ENCODE measurements around the gene SNX1.
"Not testable (repeated sequence)": the region's sequence is repeated elsewhere in the genome, so short reads cannot be mapped to it uniquely, and the experiment has no call there.

Gene SNX1

DNA sequence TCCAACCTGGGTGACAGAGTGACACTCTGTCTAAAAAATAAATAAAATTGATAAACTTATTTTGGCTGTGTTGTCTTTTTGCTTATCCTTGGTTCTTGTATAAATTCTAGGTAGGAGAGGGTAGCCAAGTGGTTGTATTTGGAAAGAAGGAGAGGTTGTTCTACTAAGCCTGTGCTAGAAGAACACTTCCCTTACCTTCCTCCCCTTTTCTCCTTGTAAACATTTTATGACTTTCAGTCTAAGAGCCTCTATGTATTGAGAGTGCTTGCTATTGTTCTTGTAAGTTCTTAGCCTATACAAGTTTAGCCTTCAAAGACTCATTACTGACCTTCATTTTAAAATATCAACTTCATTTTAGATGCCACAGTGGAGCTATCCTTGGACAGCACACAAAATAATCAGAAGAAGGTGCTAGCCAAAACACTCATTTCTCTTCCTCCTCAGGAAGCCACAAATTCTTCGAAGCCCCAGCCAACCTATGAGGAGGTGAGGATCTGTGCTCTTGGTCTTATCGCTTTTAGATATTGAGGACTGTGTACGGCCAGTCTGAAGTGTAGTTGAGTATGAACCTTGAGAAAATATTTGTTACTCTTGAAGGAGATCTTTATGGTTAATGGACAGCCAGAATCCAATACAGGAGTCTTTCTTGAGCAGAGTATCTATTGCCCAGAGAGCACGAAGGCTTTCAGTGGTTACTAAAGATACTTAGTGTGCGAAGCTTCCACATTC is 22.1 kb downstream of the SNX1 start:
- no peak for DNase-seq

DNA sequence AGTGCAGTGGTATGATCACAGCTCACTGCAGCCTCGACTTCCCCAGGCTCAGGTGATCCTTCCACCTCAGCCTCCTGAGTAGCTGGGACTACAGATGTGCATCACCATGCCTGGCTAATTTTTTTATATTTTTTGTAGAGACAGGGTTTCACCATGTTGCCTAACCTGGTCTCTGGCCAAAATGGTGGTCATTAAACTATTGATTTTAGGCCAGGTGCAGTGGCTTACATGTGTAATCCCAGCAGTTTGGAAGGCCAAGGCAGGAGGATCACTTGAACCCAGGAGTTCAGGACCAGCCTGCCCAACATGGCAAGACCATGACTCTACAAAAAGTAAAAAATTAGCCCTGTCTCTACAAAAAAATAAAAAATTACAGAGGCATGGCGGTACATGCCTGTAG is 24.5 kb downstream of the SNX1 start:
- DNase-seq: not testable (repeated sequence)

DNA sequence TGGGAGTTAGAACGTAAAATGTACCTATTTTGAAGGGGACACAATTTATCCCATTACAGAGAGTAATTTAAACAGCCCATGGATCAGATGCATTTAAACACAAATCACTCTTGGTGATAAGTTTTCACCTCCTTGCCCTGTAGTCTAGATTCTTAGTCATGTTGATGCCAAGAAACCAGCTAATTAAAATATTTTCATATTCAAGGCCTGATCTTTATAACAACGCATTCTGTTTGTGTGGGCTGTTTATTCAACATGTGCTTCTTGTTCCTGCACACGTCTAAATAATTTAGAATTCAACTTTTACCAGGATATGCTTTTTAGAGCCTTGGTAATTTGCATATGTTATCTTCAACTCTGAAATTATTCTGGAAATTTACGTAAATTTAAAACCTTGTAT is 25.8 kb downstream of the SNX1 start:
- DNase-seq: no peak

DNA sequence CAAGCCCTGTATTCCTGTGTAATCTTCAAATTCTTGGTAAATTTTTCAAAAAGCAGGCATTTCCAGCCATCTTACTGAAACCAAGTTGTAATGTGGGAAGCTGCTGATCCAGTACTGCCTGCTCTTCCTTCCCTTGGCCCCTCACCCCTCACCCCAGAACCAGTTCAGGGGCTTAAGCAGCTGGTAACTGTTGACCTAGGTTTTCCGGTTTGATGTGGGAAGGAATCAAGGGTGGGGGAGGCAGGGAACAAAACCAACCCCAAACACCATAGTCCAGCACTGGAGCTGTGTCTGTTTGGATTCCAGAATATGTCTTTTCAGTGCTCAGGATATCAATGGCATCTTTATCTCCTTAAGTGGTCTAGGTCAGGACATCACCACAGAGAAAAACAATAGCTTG is 26.7 kb downstream of the SNX1 start:
- DNase-seq: no peak

DNA sequence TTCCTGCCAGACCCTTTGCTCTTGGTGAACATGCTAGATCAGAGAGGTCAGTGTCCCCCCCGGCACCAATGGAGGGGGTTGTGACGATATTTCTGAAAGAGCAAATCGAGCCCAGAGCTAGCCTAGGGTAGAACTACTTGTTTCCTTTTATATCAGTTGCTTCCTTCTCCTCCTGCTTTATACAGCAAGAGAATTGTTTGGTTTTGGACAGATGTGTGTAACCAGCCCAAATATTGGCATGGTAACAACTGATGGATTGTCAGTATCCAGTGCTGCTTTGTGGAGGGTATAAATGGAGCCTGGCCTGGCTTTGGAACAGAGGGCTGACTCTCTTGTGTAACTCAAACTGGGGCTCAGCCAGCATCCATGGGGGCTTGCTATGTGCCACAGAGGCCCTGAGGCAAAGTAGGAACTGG is 27.2 kb downstream of the SNX1 start:
- DNase-seq: no peak

DNA sequence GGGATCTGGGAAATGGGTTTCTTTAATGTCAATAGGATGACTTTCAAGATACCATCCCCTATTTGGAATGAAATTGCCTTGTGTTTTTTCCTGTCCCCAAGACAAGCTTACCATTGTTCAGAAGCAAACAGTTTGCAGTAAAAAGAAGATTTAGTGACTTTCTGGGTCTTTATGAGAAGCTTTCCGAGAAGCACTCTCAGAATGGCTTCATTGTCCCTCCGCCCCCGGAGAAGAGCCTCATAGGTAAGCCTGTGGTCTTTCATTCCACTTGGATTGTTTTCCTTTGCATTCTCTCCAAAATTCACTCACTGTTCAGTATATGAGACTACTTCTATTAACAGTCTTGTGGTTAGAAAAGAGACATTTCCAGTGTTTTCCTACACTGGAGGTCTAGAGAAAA is 30.2 kb downstream of the SNX1 start:
- DNase-seq: no peak

DNA sequence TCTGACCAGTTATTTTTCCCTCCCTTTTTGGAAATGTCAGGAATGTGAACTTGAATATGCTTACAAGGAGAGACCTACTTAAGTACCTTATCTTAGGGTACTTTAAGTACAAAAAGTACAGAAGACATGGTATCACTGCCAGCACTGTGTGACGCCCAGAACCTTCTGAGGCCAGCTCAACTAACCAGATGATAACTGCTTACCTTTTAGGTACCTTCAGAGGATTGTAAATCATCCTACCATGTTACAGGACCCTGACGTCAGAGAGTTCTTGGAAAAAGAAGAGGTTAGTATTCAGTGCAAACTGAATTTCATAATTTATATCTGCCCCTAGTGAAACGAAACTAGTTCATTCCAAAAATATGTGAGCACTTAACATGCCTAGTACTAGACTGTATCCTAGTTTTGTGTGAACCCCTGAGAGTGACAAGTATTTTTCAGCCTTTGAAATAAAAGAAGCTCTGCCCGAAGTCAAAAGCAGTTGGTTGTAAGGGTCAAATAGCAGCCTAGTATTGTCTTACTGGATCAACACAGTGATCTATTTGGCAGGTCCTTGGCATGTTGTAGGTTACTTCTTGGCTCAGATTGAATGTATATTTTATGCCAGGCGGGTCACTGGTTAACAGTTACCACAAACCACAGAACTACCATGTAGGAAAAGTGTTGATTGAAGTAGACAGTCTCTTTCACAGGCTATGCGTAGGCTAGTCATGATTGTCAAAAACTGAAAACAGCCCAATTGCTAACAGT is 31.9 kb downstream of the SNX1 start:
- DNase-seq: no peak

DNA sequence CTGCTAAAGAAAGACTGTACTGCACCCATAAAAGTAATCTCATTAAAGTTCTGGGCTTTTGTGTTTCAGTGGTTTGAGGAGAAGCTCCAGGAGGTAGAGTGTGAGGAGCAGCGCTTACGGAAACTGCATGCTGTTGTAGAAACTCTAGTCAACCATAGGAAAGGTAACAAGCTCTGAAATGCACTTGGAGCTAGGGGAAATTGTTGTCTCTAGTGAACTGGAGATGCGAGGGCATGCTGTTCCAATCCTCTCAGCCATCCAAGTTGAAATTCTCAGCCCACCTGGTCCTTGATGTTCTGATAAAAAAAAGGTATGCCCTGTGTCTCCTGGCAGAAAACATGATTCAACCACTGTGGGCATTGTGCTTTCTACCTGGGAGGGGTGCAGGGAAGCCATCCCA is 34.4 kb downstream of the SNX1 start:
- no peak for DNase-seq

DNA sequence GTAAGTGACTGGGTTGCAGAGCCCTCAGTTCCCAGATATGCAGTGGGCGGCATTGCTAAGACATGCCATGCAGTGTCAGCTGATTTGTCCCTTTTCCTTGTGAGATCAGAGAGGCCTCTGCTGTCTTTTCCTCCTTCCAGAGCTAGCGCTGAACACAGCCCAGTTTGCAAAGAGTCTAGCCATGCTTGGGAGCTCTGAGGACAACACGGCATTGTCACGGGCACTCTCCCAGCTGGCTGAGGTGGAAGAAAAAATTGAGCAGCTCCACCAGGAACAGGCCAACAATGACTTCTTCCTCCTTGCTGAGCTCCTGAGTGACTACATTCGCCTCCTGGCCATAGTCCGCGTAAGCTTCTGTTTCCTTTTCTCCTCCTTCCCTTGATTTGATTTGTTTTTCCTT is 35.8 kb downstream of the SNX1 start:
- DNase-seq: no peak

DNA sequence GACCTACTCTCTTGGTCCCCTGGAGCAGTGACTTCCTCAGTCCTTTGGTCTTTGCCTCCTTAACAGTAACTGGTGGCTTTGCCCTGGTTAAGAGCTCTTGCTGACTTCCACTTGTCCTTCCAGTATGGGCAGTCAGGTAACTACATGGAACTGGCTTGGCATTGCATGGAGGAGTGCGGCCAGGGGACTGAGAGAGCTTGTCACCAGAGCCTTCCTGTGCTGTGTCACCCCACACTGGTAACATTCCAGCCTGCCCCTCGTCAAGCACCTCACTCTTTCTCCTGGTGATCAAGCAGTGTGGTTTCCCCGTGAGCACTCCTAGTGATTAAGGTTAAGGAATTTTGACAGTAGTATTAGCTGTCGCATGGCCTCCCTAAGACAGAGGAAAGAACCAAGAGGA is 36.4 kb downstream of the SNX1 start:
- DNase-seq: no peak

DNA sequence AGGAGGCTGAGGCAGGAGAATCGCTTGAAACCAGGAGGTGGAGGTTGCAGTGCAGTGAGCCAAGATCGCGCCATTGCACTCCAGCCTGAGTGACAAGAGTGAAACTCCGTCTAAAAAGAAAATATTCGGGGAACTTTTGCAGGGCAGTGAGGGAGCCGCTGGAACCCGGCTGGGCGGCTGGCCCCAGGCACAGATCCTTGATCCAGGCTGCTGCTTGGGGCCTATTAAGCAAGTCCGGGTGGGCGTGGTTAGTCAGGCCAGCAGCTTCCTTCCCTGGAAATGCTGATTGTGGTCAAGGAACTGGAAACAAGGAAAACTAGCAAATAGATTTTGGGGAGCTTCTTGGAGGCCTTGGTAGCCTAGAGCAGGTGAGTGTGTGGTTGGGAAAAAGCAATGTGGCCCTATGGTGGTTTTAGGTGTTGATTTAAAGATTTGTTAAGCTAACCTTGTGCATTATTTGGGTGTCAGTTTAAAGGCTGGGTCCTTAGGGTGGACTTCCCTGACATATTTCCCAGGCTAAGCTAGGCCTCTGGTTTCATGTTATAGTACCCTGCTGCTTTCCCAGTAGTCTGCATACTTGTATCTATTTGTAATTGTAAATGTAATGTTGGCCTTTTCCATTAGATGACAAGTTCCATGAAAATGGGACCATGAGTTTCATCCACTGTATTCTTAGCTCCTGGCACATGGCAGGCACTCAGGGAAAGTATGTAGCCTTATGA is 38.0 kb downstream of the SNX1 start:
- no peak for DNase-seq

DNA sequence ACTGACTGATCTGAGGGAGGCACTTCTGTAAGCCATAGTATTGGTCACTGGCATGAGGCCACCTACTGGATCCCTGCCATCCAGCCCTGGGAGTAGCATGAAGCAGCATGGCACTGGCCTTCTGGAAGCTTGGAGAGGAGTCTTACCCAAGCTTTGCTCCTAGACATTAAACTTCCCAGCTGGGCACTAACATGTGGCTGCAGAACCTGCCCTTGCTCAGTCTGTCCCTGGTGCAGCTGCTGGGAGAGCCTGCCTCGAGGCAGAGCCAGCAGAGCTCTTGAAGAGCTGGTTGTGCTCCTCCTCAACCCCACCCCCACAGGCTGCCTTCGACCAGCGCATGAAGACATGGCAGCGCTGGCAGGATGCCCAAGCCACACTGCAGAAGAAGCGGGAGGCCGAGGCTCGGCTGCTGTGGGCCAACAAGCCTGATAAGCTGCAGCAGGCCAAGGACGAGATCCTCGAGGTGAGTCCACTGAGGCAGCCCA is 38.6 kb downstream of the SNX1 start:
- no peak for DNase-seq

DNA sequence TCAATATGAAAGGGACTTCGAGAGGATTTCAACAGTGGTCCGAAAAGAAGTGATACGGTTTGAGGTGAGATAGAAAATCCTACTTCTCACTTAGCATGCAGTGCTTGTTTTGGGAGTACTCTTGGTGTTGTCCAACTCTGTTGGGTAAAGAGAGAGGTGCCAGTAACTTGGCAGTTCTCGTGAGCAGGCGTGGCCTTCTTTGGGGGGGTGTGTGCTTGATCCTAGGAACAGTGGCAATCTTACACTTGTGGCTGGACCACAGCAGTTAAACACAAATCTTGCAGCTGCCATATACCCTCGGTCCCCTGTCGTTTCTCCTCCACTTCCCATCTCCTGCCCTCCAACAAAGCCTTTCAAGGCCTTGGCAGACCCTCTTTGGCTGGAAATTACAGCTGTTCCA is 40.6 kb downstream of the SNX1 start:
- no peak for DNase-seq

DNA sequence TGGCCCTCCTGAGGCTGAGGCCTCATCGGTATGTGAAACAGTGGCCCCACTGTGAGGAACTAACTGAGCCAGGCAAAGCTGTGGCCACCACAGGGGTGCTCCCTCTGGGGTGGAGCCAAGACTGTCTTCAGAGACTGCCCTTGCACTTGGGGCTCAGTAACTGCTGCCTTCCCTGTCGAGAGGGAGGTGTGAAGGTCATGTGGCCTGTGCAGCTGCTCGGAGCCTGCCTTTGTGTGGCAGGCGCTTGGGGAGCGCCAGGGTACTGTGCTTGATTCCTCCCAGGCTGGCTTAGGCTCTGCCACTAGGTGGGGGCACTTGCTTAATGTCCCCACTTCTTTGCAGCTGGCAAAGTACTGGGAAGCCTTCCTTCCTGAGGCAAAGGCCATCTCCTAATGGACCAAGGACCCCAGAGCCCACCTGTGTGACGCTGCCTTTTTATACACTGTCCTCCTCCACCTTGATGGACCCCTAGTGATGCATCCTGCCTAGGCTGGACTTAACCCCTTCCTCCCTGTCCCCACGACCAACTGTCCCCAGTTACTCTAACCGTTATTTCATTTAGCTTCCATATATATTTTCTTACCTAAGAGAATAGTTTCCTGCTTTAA is 41.5 kb downstream of the SNX1 start:
- no peak for DNase-seq

DNA sequence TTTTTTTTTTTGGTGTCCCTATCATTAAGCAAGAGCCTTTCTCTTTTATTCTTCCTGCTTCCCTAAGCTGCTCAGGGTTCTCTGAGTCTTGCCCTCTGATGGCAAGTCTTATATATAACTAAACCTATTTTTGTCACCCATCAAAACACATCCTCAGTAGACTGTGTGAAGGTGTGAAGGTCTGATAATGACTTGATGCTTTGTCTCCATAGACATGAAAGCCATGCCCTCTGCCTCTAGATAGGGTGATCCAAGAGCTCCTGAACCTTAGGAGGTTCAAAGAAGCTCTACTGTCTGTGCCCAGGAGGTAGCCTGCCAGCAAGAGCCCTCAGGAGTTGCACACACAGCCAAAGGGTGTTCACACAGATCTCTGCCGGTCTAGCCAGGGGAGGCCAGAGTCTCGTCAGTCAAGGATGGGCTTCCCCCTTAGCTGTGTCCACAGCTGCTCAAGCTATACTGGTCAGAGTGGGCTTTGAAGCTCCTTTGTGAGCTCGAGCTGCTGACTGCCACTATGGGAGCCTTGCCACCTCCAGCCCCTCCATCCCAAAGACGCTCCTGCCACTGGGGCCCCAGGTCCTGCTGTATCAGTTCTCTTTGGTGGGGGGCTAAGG is 42.7 kb downstream of the SNX1 start:
- no peak for DNase-seq

DNA sequence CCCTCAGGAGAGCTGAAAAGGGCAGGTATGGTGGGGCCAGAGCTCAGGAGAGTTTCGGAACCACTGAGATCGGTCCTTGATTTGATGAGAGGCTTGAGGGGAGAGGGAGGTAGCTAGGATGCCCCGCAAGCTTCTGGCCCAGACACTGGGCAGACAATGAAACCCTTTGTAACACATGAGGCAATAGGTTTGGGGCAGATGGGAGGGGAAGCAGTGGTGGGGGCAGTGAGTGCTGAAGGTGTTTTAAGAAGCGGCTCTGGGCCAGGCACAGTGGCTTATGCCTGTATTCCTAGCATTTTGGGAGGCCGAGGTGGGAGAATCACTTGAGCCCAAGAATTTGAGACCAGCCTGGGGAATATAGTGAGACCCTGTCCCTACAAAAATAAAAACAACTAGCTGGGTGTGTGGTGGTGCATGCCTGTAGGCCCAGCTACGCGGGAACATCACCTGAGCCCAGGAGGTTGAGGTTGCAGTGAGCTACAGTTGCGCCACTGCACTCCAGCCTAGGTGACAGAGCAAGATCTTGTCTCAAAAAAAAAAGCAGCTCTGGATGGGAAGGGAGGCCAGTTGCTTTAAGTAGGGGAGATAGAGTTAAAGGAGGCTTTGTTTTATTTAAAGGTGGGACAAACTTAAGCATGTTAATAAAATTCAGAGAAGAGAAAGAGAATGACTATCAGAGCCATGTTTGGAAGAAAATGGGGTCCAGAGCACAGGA is 46.2 kb downstream of the SNX1 start:
- no peak for DNase-seq

DNA sequence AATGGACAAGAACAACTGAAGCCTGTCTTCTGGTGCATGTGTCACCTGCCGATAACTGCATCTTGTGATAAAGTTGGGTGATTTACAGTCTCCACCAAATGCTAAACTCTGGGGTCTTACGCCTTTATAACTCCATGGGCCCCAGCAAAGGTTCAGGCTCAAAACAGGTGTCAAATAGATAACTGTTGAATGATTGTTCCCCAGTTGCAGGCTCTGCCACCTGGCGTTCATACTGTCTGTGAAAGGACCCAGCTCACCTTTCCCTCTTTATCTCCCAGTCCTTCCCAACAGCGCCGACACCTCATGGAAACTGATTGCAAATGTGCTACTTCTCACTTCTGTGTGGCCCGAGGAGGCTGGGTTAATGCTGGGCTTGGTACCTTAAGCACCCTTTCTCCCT is 47.5 kb downstream of the SNX1 start:
- DNase-seq: no peak

DNA sequence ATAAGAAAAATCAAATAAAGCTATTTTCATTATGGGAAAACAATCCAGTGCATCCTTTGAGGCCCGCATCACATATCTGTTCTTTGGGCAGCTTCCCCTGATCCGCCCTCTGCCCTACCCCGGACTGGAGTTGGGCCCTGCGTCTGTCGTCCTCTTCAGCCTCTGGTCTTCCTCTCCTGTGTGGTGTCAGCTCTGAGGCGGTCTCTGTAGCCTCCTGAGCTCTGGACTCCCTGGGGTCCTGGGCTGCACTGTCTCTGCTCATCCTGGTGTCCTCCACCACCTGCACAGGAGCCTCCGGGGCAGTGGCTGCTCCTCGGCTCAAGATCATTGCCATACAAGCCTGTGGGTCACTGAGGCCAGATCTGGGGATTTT is 48.4 kb downstream of the SNX1 start:
- no peak for DNase-seq

DNA sequence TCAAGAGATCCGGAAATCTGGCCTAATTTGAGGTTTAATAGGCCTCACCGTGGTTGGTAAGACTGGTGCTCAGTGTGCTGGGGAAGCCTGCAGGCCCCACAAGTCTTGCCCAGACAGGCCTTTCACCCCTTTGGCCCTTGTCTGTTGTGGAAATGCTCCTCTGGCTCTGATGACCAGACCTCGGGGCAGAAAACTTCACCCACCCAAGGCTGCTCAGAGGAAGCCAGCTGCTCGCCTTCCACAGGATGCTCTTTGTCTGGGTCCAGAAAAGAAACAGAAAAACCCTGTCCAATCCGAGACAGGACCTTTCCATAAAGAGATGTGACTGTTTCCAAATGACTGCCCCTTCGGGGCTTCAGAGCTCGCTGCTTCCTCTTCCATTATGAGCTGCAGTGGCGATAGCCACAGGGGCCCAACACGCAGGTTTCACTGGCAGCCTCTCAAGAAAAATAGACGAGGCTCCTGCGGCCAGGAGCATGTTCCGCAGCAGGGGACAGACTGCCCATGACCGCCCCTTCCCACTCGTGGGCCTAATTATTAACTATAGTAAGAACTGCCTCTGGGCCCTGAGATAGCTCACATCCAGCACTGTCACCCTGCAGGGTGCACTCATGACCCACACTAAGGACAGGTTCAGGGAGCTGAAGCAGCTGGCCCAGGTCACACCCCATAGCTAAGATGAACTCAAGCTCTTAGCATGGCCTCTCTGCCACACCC is 48.9 kb downstream of the SNX1 start:
- no peak for DNase-seq

DNA sequence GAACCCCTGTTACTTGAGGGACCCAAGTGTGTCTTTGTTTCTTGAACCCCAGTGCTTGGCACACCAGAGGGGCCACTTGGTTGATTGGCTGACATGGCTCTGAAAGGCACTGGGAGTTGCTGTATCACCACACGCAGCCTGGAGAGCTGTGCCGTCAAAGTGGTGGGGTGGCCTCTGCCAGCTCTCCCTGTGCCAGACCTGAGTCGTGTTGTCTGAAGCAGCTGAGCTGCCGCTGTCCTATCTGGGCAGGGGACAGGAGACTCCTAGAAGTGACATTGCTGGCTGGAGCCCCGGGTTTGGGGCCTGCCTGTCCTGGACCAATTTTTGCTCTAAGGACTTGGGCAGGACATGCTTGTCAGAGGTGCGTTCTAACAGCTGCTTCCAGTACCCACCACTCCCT is 50.3 kb downstream of the SNX1 start:
- no peak for DNase-seq

DNA sequence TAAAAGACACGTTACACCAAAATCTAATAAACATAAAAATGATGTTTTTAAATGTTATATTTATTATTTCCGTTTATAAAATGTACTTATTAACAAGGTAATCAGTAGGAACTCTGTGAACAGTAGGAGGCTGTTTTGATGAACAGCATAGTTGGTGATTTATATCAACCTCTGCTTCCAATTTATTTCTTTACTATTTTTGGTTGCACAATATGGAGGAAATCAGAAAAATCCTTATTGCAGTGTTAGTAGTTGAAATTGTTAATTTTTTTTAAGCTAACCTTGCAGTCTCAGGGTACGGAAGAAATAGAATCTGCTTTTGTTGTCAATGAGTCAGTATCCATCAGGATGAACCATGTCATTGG is 50.7 kb downstream of the SNX1 start:
- DNase-seq: no peak
